Hematopoietic multipotent progenitor cell treated with erythropoietin and hydrocortisone succinate and interleukin-3 and kit ligand, for 17 days (in vitro differentiated cells): ENCODE measurements around the gene DOK1.

Source experiments
- DNase-seq: peaks from one replicate; pipeline ENCODE4 v3.0.0-alpha.2; 2015; ENCODE audit warnings: low spot score

DOK1 gene

GRCh38 chr2:74571058-74571457 lies 16.5 kb downstream of the DOK1 start:
- no peak for DNase-seq

- DNase-seq, result no peak
Measured at GRCh38 chr2:74572178-74572925, 17.8 kb downstream of the DOK1 start.

GRCh38 chr2:74573747-74574562 lies 19.4 kb downstream of the DOK1 start:
- no peak for DNase-seq

DNA sequence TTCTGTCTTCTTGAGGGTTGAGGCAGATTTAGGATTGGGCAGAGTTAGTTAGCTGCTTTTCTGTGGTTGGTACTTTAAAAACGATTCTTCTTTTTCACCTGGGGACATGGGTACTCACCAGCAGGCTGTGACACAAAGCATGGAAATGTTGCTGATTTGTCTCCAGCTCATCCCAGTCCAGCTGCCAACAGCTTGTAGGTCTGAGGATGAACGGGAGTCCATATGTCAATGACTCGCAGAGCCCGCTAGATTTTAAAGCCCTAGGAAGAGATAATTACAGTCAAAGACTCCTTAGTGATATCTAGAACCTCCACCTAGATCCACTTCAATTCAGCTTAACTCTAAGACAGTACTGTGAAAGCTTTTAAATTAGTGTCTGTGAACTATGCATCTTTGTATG lies 20.8 kb downstream of the DOK1 start:
- no peak for DNase-seq

- no peak for DNase-seq
Measured at GRCh38 chr2:74576211-74576862, 21.8 kb downstream of the DOK1 start.

GRCh38 chr2:74576863-74577229 lies 22.3 kb downstream of the DOK1 start:
- no peak for DNase-seq

- no peak for DNase-seq
Measured at GRCh38 chr2:74577448-74577847, 22.9 kb downstream of the DOK1 start.

DNA sequence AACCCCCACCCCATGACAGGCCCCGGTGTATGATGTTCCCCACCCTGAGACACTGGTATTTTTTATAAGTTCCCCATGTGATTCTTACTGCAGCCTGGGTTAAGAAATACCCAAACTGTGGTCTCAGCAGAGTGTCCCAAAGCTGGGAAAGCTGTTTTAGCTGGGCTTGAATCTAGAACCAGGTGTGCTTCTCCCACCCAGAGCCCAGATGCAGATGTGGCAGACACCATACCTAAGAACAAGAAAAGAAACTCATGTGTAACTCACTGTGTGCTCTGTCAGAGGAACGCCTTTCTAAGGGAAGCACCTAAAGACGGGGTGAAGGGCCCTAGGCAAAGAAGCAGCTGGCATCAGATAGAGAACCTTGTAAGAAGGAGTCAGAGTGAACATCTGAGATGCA lies 23.9 kb downstream of the DOK1 start:
- no peak for DNase-seq

DNA sequence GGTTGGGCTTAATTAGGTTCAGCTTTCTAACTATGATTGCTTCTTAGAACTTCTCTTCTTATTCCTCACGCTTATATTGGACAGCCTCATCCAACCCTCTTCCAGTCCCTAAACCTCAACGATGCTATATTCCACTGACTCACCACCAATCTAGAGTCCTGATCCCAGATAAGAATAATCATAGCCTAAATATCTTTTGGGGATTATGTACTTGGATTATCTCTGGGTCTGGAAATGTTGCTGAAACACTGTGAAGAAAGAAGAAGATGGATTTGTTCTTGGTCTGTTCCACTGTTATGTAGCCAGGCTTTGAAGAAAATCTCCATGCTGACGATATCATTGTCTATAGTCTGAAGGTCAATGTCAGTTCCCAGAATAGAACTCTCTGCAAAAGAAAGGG lies 26.9 kb downstream of the DOK1 start:
- DNase-seq, result no peak

DNA sequence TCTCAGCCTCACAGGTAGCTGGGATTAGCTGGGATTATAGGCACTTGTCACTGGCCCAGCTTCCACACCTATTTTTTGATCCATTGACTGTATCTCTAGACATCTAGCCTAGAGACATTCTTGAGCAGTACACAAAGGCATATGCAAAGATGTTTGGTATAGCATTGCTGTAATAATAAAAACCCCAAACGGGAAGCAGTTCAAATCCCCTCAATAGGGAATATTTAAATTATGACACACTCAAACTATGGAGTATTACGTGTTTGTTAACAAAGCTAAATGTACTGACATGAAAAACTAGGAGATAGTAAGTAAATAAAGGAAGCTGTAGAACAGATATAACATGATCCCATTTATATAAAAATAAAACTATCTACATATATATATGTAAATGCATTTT lies 27.7 kb downstream of the DOK1 start:
- DNase-seq, result no peak

DNA sequence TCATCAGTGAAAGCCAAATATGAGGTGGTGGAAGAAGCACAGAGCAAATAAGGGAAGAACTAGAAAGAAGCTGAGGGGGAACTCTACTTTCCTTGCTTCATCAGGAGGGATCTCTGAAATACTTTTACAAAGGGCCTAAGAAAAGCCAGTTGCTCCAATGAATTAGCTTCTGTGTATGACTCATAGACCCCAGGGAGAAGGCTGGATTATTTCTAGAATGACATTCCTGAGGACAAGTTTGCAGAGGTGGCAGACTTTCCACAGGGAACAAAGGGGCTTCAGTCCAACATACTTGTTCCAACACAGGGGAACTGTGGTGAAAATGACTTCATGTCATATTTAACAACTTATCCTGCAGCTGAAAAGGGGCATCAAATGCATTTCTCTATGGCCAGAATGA lies 29.0 kb downstream of the DOK1 start:
- no peak for DNase-seq

- DNase-seq, result no peak
Measured at GRCh38 chr2:74584088-74584645, 29.6 kb downstream of the DOK1 start.

DNA sequence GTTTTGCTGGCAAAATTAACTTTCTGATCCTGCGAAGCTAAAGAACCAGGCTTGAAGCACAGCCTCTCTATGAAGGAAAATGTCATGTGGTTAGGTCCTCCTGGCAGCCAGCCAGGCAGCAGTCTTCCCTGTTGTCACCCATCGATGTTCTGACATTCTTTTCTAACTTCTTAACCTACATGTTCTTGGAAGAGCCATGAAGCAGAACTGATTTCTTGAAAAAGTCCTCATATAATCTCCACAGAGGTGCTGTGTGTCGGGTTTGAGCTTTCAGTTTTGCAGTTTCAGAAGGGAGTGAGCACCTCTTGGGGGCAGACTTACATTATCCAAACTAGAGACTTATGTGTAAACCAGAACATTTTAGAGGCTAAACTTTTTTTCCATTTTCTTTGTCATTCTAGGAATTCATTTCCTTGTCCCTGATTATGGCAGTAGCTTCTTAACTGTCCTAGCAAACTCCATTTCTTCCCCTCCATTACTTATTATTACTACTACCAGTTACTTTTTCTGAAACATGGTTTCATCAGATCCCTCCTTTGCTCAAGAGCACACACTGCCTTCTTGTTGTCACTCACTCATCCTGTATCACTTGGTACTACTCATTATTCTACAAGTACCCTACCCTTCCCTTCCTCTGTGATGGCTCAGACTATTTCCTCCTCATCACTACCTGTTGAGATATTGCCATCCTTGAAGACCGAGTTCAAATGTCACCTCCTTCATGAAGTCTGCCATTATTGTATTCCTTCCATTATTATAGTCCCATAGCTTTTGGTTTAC lies 31.1 kb downstream of the DOK1 start:
- DNase-seq, result peak; percentile 8

DNA sequence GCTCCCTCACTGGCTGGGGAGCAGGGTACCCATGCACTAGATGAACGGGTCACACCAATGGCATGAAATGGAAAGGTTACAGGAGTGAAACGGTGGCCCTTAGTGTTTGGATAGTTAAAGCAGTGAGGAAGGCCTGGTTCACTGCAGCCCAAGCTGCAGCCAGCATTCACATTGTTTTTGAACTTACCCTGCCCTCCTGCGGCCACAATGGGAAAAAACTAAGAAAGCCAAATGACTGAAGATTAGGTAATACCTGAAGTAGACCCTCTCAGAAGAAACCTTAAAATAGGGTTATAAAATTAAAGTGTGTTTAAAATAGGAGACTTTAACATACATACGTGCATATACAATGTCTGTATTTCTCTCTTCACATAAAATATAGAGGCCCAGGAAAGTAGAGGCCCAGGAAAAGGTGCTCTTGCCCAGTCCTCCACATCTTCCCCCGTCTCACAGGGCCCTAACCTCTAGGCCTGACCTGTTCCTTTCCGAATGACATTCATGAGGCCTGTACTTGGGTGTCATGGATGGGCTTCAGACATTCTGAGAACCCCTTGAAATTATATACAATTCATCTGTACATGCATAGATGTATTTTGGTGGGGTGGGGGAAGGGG lies 33.3 kb downstream of the DOK1 start:
- peak; percentile 45 for DNase-seq

DNA sequence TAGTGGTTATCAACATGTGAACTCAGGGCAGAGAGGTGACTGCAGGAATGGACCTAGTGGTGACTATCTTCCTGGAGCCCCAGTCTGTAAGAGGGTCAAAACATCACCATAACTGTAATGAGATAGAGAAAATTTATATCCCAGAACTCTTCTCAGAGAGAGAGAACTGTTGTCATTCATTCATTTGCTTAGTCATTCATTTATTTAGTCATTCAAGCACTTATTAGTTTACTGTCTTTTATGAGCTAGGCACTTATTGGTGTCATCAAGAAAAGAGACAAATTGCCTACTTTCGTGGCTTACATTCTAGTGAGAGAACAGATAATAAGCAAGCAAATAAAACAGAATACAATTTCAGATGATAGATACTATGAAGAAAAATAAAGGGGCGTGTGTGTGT lies 34.1 kb downstream of the DOK1 start:
- DNase-seq, result no peak

DNA sequence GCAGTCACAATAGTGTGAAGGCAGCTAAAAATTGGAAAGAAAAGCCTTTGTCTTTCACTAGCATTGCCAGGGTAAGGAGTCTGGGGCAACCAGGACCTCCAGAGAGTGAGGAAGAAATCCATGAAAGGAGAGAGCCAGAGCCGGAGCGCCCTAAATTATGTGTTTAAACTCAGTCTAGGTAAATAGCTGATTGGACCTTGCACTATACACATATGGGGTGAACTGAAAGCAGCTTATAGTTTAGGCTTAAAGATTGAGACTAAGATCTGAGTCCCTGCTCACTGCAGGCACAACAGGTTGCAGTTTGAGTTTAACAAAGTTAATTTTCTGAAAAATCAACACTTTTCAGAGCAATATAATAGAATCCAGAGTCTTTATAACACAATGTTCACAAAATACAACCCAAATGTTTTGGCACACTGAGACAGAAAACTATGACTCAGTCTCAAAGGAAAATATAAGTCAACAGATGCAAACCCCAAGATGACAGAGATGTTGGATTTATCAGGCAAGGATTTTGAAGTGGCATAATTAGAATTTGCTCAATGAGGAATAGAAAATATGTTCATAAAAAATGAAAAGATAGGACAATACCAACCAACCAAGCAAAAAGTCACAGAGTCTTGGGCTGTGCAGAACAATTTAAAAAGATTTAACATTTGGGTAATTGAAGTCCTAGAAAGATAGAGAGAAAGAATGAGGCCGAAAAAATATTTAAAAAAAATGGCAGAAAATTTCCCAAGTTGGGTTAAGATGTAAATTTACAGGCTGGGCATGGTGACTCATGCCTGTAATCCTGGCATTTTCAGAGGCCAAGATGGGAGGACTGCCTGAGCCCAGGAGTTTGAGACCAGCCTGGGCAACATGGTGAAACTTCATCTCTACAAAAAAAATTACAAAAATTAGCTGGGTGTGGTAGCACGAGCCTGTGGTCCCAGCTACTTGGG lies 39.6 kb downstream of the DOK1 start:
- no peak for DNase-seq

GRCh38 chr2:74596584-74596983 lies 42.1 kb downstream of the DOK1 start:
- no peak for DNase-seq

DNA sequence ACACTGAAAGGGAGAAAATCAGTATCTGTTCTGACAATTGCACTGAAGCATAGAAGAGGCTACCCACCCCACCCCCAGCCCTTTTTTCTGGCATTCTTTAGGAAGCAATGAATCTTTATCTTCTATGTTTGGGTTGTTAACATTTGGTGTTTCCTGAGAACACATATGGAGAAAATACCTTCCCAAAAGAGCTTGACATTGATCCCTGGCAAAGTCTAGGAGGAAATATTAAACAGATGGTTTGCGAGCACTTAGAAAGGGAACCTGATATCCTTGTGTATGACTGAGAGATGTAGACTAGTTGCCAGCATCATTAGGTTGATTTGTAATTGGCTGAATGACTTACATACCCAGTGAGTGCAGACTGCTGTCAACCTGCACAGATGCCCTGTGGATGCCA lies 42.9 kb downstream of the DOK1 start:
- no peak for DNase-seq

DNA sequence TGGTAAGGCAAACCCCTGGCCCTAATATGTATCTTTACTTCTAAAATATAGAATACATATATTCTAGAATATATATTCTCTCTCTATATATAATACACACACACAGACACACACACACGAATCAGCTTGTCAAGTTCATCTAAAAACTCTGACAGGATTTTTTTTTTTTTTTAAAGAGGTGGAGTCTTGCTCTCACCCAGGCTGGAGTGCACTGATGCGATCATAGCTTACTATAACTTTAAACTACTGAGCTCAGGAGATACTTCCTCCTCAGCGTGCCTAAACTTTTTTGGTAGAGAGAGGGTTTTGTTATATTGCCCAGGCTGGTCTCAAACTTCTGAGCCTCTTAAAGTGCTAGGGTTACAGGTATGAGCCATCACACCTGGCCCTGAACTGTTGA lies 45.2 kb downstream of the DOK1 start:
- no peak for DNase-seq

GRCh38 chr2:74602586-74603281 lies 48.2 kb downstream of the DOK1 start:
- DNase-seq, result no peak
